Mesenchymal stem cell (in vitro differentiated cells and primary cell): ENCODE data around the gene RPS5.

ENCODE experiments used
- DNase-seq: peaks from one replicate; pipeline ENCODE4 v3.0.0-alpha.2; 2013
- H2AFZ ChIP-seq: one replicate; pipeline ENCODE4 v1.6.1; 2013; ENCODE audit warnings: low read depth, mild to moderate bottlenecking, control low read depth, inconsistent platforms, low read length, moderate library complexity
- H2AK5ac ChIP-seq: 2 replicates; pipeline ENCODE4 v1.6.1; 2013; ENCODE audit warnings: low read length, moderate library complexity, mild to moderate bottlenecking, inconsistent platforms; ENCODE audit not compliant: severe bottlenecking
- H2BK120ac ChIP-seq: one replicate; pipeline ENCODE4 v1.6.1; 2013; ENCODE audit warnings: low read depth, mild to moderate bottlenecking, inconsistent platforms, low read length, moderate library complexity
- H2BK12ac ChIP-seq, 2 experiments: one replicate each; pipeline ENCODE4 v1.6.1; 2013; ENCODE audit warnings: inconsistent platforms in 2 of 2, low read length in 2 of 2, mild to moderate bottlenecking in 2 of 2, moderate library complexity in 2 of 2, control low read depth in 1 of 2
- H2BK15ac ChIP-seq: one replicate; pipeline ENCODE4 v1.6.1; 2013; ENCODE audit warnings: mild to moderate bottlenecking, low read depth, inconsistent platforms; ENCODE audit not compliant: poor library complexity, severe bottlenecking
- H2BK5ac ChIP-seq: 2 replicates; pipeline ENCODE4 v1.6.1; 2013; ENCODE audit warnings: low read depth, mild to moderate bottlenecking, low read length, control low read depth, inconsistent platforms; ENCODE audit not compliant: poor library complexity, severe bottlenecking
- H3K14ac ChIP-seq, 2 experiments: one replicate each; pipeline ENCODE4 v1.6.1; 2013; ENCODE audit warnings: inconsistent platforms in 2 of 2, low read length in 2 of 2, control low read depth in 1 of 2, mild to moderate bottlenecking in 1 of 2, moderate library complexity in 1 of 2
- H3K18ac ChIP-seq, 2 experiments: one replicate each; pipeline ENCODE4 v1.6.1; 2013; ENCODE audit warnings: inconsistent platforms in 2 of 2, low read length in 2 of 2, control low read depth in 1 of 2, low read depth in 1 of 2, mild to moderate bottlenecking in 1 of 2
- H3K23ac ChIP-seq, 2 experiments: one replicate each; pipeline ENCODE4 v1.6.1; 2013; ENCODE audit warnings: inconsistent platforms in 2 of 2, low read length in 2 of 2, mild to moderate bottlenecking in 2 of 2, moderate library complexity in 2 of 2, control low read depth in 1 of 2
- H3K27ac ChIP-seq: 2 replicates; pipeline ENCODE4 v1.5.1; 2013; ENCODE audit warnings: mild to moderate bottlenecking, moderate library complexity, low read length, control low read depth, inconsistent platforms; ENCODE audit not compliant: poor library complexity, severe bottlenecking
- H3K27me3 ChIP-seq, 2 experiments: 2 replicates each; pipeline versions ENCODE4 v1.6.1 to v1.7.0; 2013; ENCODE audit warnings: low read length in 2 of 2, mild to moderate bottlenecking in 2 of 2, moderate library complexity in 2 of 2, control low read depth in 1 of 2, inconsistent platforms in 1 of 2; ENCODE audit not compliant: control insufficient read depth in 1 of 2, insufficient read depth in 1 of 2
- H3K36me3 ChIP-seq, 2 experiments: 2 replicates each; pipeline versions ENCODE4 v1.6.1 to v1.7.0; 2013; ENCODE audit warnings: low read length in 2 of 2, control low read depth in 1 of 2, inconsistent platforms in 1 of 2, low read depth in 1 of 2, mild to moderate bottlenecking in 1 of 2; ENCODE audit not compliant: insufficient read depth in 2 of 2, control insufficient read depth in 1 of 2
- H3K4ac ChIP-seq, 2 experiments: one replicate each; pipeline ENCODE4 v1.6.1; 2013; ENCODE audit warnings: inconsistent platforms in 2 of 2, low read length in 2 of 2, mild to moderate bottlenecking in 2 of 2, moderate library complexity in 2 of 2, control low read depth in 1 of 2, low read depth in 1 of 2
- H3K4me1 ChIP-seq: 2 replicates; pipeline ENCODE4 v1.6.1; 2013; ENCODE audit warnings: low read depth, low read length, control low read depth; ENCODE audit not compliant: control insufficient read depth, insufficient read depth
- H3K4me2 ChIP-seq: 2 replicates; pipeline ENCODE4 v1.6.1; 2013; ENCODE audit warnings: low read length, mild to moderate bottlenecking, inconsistent platforms; ENCODE audit not compliant: poor library complexity, severe bottlenecking
- H3K4me3 ChIP-seq, 2 experiments: 2 replicates each; pipeline versions ENCODE4 v1.5.1 to v1.7.0; 2013; ENCODE audit warnings: low read length in 2 of 2, mild to moderate bottlenecking in 2 of 2, control low read depth in 1 of 2, low read depth in 1 of 2; ENCODE audit not compliant: insufficient read depth in 1 of 2
- H3K79me1 ChIP-seq: replicated peaks from 2 replicates; pipeline ENCODE4 v1.6.1; 2013; ENCODE audit warnings: mild to moderate bottlenecking, control low read depth, low read length, inconsistent platforms; ENCODE audit not compliant: poor library complexity, severe bottlenecking
- H3K9ac ChIP-seq: 2 replicates; pipeline ENCODE4 v1.7.0; 2013; ENCODE audit warnings: mild to moderate bottlenecking, low read length, moderate library complexity
- H3K9me3 ChIP-seq: 2 replicates; pipeline ENCODE4 v1.7.0; 2013; ENCODE audit warnings: mild to moderate bottlenecking, low read length; ENCODE audit not compliant: control insufficient read depth
- H4K8ac ChIP-seq: one replicate; pipeline ENCODE4 v1.6.1; 2013; ENCODE audit warnings: inconsistent platforms, mild to moderate bottlenecking, low read length, moderate library complexity
- H4K91ac ChIP-seq: one replicate; pipeline ENCODE4 v1.6.1; 2013; ENCODE audit warnings: mild to moderate bottlenecking, low read length, inconsistent platforms
- WGBS: methylation state at CpG from one replicate; pipeline ENCODE4 v1.1.7; 2013; ENCODE audit warnings: mixed read lengths; 5-methylcytosine and 5-hydroxymethylcytosine counted together

RPS5 gene

GRCh38 chr19:58416604-58417003 lies 29.5 kb downstream of the RPS5 start:
- Histone ChIP-seq H3K27me3 (no peaks in the 10 kb centered on the region), H2AFZ (no peak overlapping the region), H3K23ac (no peak overlapping the region), H3K79me1 (peaks cover 21% of the 10 kb centered on the region), H2BK120ac (no peak overlapping the region), H2BK15ac (no peak overlapping the region), H3K4me2 (no peak overlapping the region), H3K14ac (no peak overlapping the region), H4K91ac (no peak overlapping the region), H3K4me1 (no peaks in the 10 kb centered on the region), H3K4me3 (no peak overlapping the region), H3K4ac (no peak overlapping the region), H4K8ac (no peak overlapping the region), H2AK5ac (no peak overlapping the region), H3K27ac (no peak overlapping the region), H2BK12ac (no peak overlapping the region), H3K9ac (no peak overlapping the region), H3K9me3 (peaks cover 23% of the 10 kb centered on the region), H2BK5ac (no peak overlapping the region), H3K36me3 (peaks cover 49 to 53% of the 10 kb centered on the region in 2 experiments), H3K18ac (no peak overlapping the region)
- DNase-seq = no peak
- 97% methylated on average over 5 of the region's 5 CpGs for WGBS

GRCh38 chr19:58417071-58417470 lies 30.0 kb downstream of the RPS5 start:
- no peak overlapping the region for H3K14ac ChIP-seq
- no peak overlapping the region for H4K8ac ChIP-seq
- no peak overlapping the region for H2BK5ac ChIP-seq
- H3K9me3 ChIP-seq = peaks cover 23% of the 10 kb centered on the region
- H2BK12ac ChIP-seq = no peak overlapping the region
- no peak overlapping the region for H3K27ac ChIP-seq
- H2AK5ac ChIP-seq = no peak overlapping the region
- H3K27me3 ChIP-seq = no peaks in the 10 kb centered on the region
- H3K79me1 ChIP-seq = peaks cover 21% of the 10 kb centered on the region
- no peak overlapping the region for H2AFZ ChIP-seq
- no peak overlapping the region for H3K18ac ChIP-seq
- H3K4ac ChIP-seq = no peak overlapping the region
- no peak overlapping the region for H2BK15ac ChIP-seq
- 97% methylated on average over 5 of the region's 7 CpGs for WGBS
- H3K4me1 ChIP-seq = no peaks in the 10 kb centered on the region
- H3K36me3 ChIP-seq = peaks cover 49 to 57% of the 10 kb centered on the region in 2 experiments
- no peak overlapping the region for H4K91ac ChIP-seq
- no peak overlapping the region for H3K23ac ChIP-seq
- no peak for DNase-seq
- no peak overlapping the region for H3K4me2 ChIP-seq
- H3K4me3 ChIP-seq = no peak overlapping the region
- no peak overlapping the region for H2BK120ac ChIP-seq
- no peak overlapping the region for H3K9ac ChIP-seq

- WGBS = 100% methylated on average over 1 of the region's 1 CpG
- Histone ChIP-seq H2AK5ac (no peak overlapping the region), H3K9ac (no peak overlapping the region), H3K14ac (no peak overlapping the region), H2AFZ (no peak overlapping the region), H4K91ac (no peak overlapping the region), H3K27ac (no peak overlapping the region), H3K27me3 (no peaks in the 10 kb centered on the region), H2BK15ac (no peak overlapping the region), H3K4me2 (no peak overlapping the region), H3K23ac (no peak overlapping the region), H3K18ac (no peak overlapping the region), H2BK120ac (no peak overlapping the region), H3K36me3 (peaks cover 28 to 50% of the 10 kb centered on the region in 2 experiments), H3K4ac (no peak overlapping the region), H2BK5ac (no peak overlapping the region), H3K4me3 (no peak overlapping the region), H3K4me1 (no peaks in the 10 kb centered on the region), H2BK12ac (no peak overlapping the region), H4K8ac (no peak overlapping the region), H3K9me3 (peaks cover 71% of the 10 kb centered on the region), H3K79me1 (no peaks in the 10 kb centered on the region)
- DNase-seq = no peak
These were observed 41.5 kb downstream of the RPS5 start for GRCh38 chr19:58428617-58429016.

GRCh38 chr19:58429745-58430144 lies 42.7 kb downstream of the RPS5 start:
- Histone ChIP-seq H3K4ac (no peak overlapping the region), H4K8ac (no peak overlapping the region), H2AK5ac (no peak overlapping the region), H3K36me3 (peaks cover 38 to 54% of the 10 kb centered on the region in 2 experiments), H3K9ac (no peak overlapping the region), H2AFZ (no peak overlapping the region), H4K91ac (no peak overlapping the region), H2BK12ac (no peak overlapping the region), H3K14ac (no peak overlapping the region), H3K4me1 (no peaks in the 10 kb centered on the region), H3K18ac (no peak overlapping the region), H3K9me3 (peaks cover 82% of the 10 kb centered on the region), H2BK120ac (no peak overlapping the region), H3K4me2 (no peak overlapping the region), H3K4me3 (peak overlapping the region in 1 of 2 experiments; percentile 44), H3K79me1 (peaks cover under 1% of the 10 kb centered on the region), H3K27ac (no peak overlapping the region), H3K23ac (no peak overlapping the region), H2BK15ac (no peak overlapping the region), H3K27me3 (no peaks in the 10 kb centered on the region), H2BK5ac (no peak overlapping the region)
- no peak for DNase-seq
